ENCODE results near the gene GPR158. TPM values are rescaled to one million over a fixed set of nuclear protein-coding genes. Genes with fewer than 3 reads are reported as not detected.

The GPR158 gene
- total and polyA plus RNA-seq, 7 donors, result 0.01 to 0.19 (median 0.06) TPM; not detected in 4

GRCh38 chr10:25191162-25191895 lies 16.5 kb downstream of the GPR158 start:
- H3K4me3 ChIP-seq, result no peak overlapping the region
- H3K4me1 ChIP-seq, result no peaks in the 10 kb centered on the region
- WGBS, 3 donors, result 75 to 78% (median 77%) methylated on average over 5 of the region's 5 CpGs
- H3K36me3 ChIP-seq (ENCODE audit: insufficient read depth in 1 of 2, low read depth in 1 of 2), result no peaks in the 10 kb centered on the region
- no peak overlapping the region for H3K27ac ChIP-seq
- ATAC-seq (no peak), DNase-seq (no peak)
- H3K9me3 ChIP-seq, result no peaks in the 10 kb centered on the region
- no peak for TF ChIP-seq CTCF (IDR thresholded peaks at IDR 0.05)
- no peaks in the 10 kb centered on the region for H3K27me3 ChIP-seq (ENCODE audit: insufficient read depth in 3 of 3, low read length in 2 of 3)
- intact Hi-C loops (cut with DNase I), result no loop called here

- WGBS, 3 donors, result 17 to 40% (median 21%) methylated on average over 1 of the region's 1 CpG
- Histone ChIP-seq H3K27ac (no peak overlapping the region), H3K36me3 (ENCODE audit: insufficient read depth in 1 of 2, low read depth in 1 of 2) (no peaks in the 10 kb centered on the region), H3K27me3 (ENCODE audit: insufficient read depth in 3 of 3, low read length in 2 of 3) (no peaks in the 10 kb centered on the region), H3K4me3 (no peak overlapping the region), H3K9me3 (no peaks in the 10 kb centered on the region), H3K4me1 (no peaks in the 10 kb centered on the region)
- intact Hi-C loops (cut with DNase I), result no loop called here
- DNase-seq (no peak), ATAC-seq (no peak)
- TF ChIP-seq CTCF (IDR thresholded peaks at IDR 0.05), result no peak
Observed at GRCh38 chr10:25198151-25198550, 23.4 kb downstream of the GPR158 start.

- ATAC-seq (no peak), DNase-seq (no peak)
- 51 to 53% (median 52%) methylated on average over 4 of the region's 4 CpGs for WGBS, 3 donors
- no peaks in the 10 kb centered on the region for H3K27me3 ChIP-seq (ENCODE audit: insufficient read depth in 3 of 3, low read length in 2 of 3)
- no peaks in the 10 kb centered on the region for H3K4me1 ChIP-seq
- no peak for TF ChIP-seq CTCF (IDR thresholded peaks at IDR 0.05)
- no peaks in the 10 kb centered on the region for H3K36me3 ChIP-seq (ENCODE audit: insufficient read depth in 1 of 2, low read depth in 1 of 2)
- H3K4me3 ChIP-seq, result no peak overlapping the region
- intact Hi-C loops (cut with DNase I), result no loop called here
- H3K27ac ChIP-seq, result no peak overlapping the region
- H3K9me3 ChIP-seq, result no peaks in the 10 kb centered on the region
Observed at GRCh38 chr10:25206693-25207414, 32.1 kb downstream of the GPR158 start.

GRCh38 chr10:25209618-25210017 lies 34.8 kb downstream of the GPR158 start:
- intact Hi-C loops (cut with DNase I), result no loop called here
- TF ChIP-seq CTCF (IDR thresholded peaks at IDR 0.05), result no peak
- Histone ChIP-seq H3K9me3 (no peaks in the 10 kb centered on the region), H3K4me3 (no peak overlapping the region), H3K27me3 (ENCODE audit: insufficient read depth in 3 of 3, low read length in 2 of 3) (no peaks in the 10 kb centered on the region), H3K27ac (no peak overlapping the region), H3K36me3 (ENCODE audit: insufficient read depth in 1 of 2, low read depth in 1 of 2) (no peaks in the 10 kb centered on the region), H3K4me1 (no peaks in the 10 kb centered on the region)
- no peak for DNase-seq
- WGBS, 3 donors, result 46 to 70% (median 50%) methylated on average over 2 of the region's 2 CpGs
- ATAC-seq, result no peak

Measured in psoas muscle (tissue), 8 donors.